ENCODE results near the gene ZNF681. TPM values are rescaled to one million over a fixed set of nuclear protein-coding genes. Genes with fewer than 3 reads are reported as not detected.
"Not testable (repeated sequence)": the region's sequence is repeated elsewhere in the genome, so short reads cannot be mapped to it uniquely, and the experiment has no call there.

The ZNF681 gene
- total RNA-seq, 1 donor = 0.36 TPM

DNA sequence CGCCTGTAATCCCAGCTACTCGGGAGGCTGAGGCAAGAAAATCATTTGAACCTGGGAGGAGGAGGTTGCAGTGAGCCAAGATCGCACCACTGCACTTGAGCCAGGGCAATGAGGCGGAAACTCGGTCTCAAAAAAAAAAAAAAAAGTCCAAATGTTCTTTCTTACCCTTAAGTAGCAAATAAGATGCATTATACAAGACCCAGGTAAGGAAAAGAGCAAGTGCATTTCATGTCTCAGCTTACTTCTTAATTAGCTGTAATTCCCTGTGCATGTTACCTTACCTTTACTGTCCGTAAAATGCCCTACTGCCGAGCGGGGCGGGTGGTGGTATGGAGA, 3.8 kb upstream of the ZNF681 start:
- DNase-seq (ENCODE audit: low read depth) = no peak
- TF ChIP-seq, protein P1, sequence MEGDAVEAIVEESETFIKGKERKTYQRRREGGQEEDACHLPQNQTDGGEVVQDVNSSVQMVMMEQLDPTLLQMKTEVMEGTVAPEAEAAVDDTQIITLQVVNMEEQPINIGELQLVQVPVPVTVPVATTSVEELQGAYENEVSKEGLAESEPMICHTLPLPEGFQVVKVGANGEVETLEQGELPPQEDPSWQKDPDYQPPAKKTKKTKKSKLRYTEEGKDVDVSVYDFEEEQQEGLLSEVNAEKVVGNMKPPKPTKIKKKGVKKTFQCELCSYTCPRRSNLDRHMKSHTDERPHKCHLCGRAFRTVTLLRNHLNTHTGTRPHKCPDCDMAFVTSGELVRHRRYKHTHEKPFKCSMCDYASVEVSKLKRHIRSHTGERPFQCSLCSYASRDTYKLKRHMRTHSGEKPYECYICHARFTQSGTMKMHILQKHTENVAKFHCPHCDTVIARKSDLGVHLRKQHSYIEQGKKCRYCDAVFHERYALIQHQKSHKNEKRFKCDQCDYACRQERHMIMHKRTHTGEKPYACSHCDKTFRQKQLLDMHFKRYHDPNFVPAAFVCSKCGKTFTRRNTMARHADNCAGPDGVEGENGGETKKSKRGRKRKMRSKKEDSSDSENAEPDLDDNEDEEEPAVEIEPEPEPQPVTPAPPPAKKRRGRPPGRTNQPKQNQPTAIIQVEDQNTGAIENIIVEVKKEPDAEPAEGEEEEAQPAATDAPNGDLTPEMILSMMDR (IDR thresholded peaks at IDR 0.05; ENCODE audit: insufficient read depth, low read length) = no peak
- no peak overlapping the region for H3K4me3 ChIP-seq (ENCODE audit: low read depth, low read length)

DNA sequence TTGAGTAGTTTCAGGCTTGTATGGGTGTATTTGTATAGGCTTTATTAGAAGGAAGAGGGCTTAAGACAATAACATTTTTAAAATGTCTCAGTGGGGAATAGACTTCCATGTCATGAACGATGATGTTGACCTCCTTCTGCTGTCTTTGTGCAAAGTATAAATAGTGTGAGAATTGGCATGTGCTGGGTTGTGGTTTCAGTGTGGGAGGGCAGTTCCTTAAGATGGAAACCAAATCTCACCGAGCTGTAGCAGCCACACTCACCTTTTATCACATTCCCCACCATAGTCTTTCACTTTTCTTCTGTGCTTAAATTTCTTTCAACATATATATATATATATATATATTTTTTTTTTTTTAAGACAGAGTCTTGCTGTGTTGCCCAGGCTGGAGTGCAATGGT, 1.6 kb upstream of the ZNF681 start:
- not testable (repeated sequence) for DNase-seq (ENCODE audit: low read depth); H3K4me3 ChIP-seq (ENCODE audit: low read depth, low read length)

DNA sequence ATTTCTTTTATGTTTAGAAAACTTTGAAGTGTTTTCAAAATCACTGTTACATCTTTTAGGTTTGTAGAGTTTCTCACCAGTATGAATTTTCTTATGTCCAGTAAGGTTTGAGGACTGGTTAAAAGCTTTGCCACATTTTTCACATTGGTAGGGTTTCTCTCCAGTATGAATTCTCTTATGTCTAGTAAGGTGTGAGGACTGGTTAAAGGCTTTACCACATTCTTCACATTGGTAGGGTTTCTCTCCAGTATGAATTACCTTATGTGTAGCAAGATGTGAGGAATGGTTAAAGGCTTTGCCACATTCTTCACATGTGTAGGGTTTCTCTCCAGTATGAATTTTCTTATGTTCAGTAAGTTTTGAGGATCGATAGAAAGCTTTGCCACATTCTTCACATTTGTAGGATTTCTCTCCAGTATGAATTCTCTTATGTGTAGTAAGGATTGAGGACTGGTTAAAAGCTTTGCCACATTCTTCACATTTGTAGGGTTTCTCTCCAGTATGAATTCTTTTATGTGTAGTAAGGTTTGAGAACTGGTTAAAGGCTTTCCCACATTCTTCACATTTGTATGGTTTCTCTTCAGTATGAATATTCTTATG, 15.0 kb downstream of the ZNF681 start:
- not testable (repeated sequence) for DNase-seq (ENCODE audit: low read depth); H3K4me3 ChIP-seq (ENCODE audit: low read depth, low read length)

DNA sequence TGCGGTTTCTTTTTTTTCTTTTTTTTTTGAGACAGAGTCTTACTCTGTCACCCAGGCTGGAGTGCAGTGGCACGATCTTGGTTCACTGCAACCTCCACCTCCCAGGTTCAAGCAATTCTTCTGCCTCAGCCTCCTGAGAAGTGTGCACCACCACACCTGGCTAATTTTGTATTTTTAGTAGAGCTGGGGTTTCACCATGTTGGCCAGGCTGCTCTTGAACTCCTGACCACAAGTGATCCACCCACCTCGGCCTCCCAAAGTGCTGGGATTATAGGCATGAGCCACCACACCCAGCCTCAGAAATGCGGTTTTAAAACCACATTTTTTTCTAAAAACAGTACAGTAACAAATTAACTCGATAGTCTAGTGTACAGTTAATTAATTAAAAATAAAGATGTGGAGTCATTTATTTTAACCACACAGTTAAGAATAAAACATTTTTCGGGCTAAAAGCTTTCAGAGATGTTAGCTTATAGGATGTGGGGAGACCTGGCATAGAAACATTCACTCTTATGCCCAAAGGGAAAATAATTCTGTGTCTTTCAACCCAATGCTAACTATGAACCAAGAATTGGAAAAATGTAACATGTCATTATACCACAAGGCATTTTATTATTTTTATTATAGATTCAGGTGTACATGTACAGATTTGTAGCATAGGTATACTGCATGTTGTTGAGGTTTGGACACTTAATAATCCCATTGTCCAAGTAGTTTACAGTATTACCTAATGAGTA, 27.8 kb downstream of the ZNF681 start:
- not testable (repeated sequence) for DNase-seq (ENCODE audit: low read depth); H3K4me3 ChIP-seq (ENCODE audit: low read depth, low read length)

DNA sequence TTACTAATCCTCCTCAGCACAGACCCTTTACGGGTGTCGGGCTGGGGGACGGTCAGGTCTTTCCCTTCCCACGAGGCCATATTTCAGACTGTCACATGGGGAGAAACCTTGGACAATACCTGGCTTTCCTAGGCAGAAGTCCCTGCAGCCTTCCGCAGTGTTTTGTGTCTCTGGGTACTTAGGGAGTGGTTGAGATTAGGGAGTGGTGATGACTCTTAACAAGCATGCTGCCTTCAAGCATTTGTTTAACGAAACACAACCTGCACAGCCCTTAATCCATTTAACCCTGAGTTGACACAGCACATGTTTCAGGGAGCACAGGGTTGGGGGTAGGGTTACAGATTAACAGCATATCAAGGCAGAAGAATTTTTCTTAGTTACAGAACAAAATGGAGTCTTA, 34.5 kb downstream of the ZNF681 start:
- not testable (repeated sequence) for DNase-seq (ENCODE audit: low read depth); H3K4me3 ChIP-seq (ENCODE audit: low read depth, low read length)

DNA sequence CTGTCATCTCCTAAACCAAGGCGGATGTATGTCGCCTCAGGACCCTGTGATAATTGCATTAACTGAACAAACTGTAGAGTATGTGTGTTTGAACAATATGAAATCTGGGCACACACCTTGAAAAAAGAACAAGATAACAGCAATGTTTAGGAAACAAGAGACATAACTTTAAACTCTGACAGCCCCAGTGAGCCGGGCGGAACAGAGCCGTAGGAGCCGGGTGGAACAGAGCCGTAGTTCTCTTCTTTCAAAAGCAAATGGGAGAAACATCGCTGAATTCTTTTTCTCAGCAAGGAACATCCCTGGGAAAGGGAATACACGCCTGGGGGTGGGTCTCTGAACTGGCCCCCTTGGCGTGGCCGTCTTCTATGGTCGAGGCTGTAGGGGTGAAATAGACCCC, 39.9 kb downstream of the ZNF681 start:
- TF ChIP-seq, protein P1 (IDR thresholded peaks at IDR 0.05; ENCODE audit: insufficient read depth, low read length) = no peak
- no peak overlapping the region for H3K4me3 ChIP-seq (ENCODE audit: low read depth, low read length)
- DNase-seq (ENCODE audit: low read depth) = no peak

DNA sequence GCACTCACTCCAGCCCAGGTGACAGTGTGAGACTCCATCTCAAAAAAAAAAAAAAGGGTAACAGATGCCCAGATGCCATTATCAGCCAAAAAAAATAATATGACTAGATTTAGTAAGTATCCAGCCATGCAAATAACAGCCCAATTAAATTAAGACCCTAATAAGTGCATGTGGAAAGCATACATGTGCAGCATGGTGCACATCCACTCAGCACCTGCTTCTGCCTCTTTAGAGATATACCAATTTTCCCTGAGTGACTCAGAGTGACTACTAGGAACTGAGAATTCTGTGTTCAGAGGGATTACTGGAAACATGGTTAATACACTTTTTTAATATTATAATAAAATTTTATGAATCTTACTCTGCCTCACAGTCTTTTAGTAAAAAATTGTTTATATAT, 41.9 kb downstream of the ZNF681 start:
- no peak for DNase-seq (ENCODE audit: low read depth)
- no peak overlapping the region for H3K4me3 ChIP-seq (ENCODE audit: low read depth, low read length)
- TF ChIP-seq, protein P1 (IDR thresholded peaks at IDR 0.05; ENCODE audit: insufficient read depth, low read length) = no peak

DNA sequence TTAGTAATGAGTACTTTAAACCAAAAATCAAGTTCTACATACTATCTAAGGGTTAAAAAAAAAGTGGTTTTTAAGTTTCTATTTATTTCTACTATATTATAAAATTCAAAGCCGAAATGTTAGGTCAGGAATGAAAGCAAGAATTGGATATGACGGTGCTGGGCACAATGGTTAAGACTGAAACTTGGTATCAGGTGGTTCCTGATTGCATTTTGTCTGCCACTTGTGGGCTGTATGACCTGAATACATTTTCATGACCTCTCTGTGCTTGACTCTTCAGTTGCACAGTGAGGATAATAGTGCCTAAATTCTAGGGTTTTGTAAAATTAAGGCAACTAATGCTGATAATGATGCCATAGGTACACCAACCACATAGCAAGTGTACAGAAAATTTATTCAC, 49.3 kb downstream of the ZNF681 start:
- no peak overlapping the region for H3K4me3 ChIP-seq (ENCODE audit: low read depth, low read length)
- TF ChIP-seq, protein P1 (IDR thresholded peaks at IDR 0.05; ENCODE audit: insufficient read depth, low read length) = no peak
- DNase-seq (ENCODE audit: low read depth) = no peak

DNA sequence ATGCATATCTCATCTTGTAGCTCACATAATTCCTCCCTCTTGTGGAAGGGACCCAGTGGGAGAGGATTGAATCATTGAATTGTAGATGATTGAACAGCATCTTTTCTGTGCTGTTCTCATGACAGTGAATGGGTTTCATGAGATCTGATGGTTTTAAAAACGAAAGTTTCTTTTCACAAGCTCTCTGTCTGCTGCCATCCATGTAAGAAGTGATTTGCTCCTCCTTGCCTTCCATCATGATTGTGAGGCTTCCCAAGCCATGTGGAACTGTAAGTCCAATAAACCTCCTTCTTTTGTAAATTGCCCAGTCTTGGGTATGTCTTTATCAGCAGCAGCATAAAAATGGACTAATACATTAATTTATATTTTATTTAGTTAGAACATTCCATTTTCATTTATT, 52.0 kb downstream of the ZNF681 start:
- TF ChIP-seq, protein P1 (IDR thresholded peaks at IDR 0.05; ENCODE audit: insufficient read depth, low read length) = no peak
- no peak for DNase-seq (ENCODE audit: low read depth)
- H3K4me3 ChIP-seq (ENCODE audit: low read depth, low read length) = no peak overlapping the region

Data from fibroblast of the aortic adventitia (primary cell).